ENCODE data around the gene CISD1. TPM values are rescaled to one million over a fixed set of nuclear protein-coding genes. Genes with fewer than 3 reads are reported as not detected.
A peak's percentile ranks its signal among the peaks of the same experiment; 100 is the strongest.

Gene CISD1
- total RNA-seq, 4 donors from 2014 or later, result 3.7 to 14.2 (median 6.7) TPM

GRCh38 chr10:58264780-58265179, 4.2 kb upstream of the CISD1 start:
- Histone ChIP-seq H3K27ac (no peak overlapping the region), H3K4me1 (peaks cover 0 to 32% (median 7%) of the 10 kb centered on the region in 4 donors), H3K36me3 (no peaks in the 10 kb centered on the region), H3K27me3 (no peaks in the 10 kb centered on the region), H3K9me3 (no peaks in the 10 kb centered on the region), H3K4me3 (no peak overlapping the region)
- 57 to 60% methylated on average over 5 of the region's 5 CpGs for WGBS, 2 donors
- no peak for TF ChIP-seq POLR2A (IDR thresholded peaks at IDR 0.05)
- TF ChIP-seq CTCF (IDR thresholded peaks at IDR 0.05), result no peak
- TF ChIP-seq EP300 (IDR thresholded peaks at IDR 0.05), result peak in 1 of 2 donors; percentile 12
- no peak for DNase-seq (ENCODE audit: low spot score in 2 of 2)

DNA sequence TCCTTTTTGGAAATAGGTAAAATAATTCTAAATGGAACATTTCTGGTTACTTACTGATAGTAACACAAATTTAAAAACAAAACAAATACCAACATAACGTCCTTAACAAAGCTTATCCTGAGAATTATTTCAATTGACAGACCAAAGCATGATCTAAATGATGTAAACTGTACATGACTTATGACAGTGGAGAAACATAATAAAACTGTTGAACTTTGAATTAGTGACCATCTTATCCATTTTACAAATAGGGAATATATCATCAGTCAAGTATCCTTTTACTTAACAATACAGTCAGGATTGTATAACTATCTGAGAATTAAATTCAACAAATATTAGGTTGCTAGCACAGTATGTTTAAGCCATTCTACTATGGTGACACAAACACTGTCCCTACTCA, 3.7 kb upstream of the CISD1 start:
- TF ChIP-seq CTCF (IDR thresholded peaks at IDR 0.05) (no peak), POLR2A (IDR thresholded peaks at IDR 0.05) (no peak), EP300 (IDR thresholded peaks at IDR 0.05) (no peak)
- H3K27me3 ChIP-seq, result no peaks in the 10 kb centered on the region
- DNase-seq (ENCODE audit: low spot score in 2 of 2), result no peak
- H3K27ac ChIP-seq, result peak overlapping the region in 2 of 4 donors; percentile 97 to 98
- H3K36me3 ChIP-seq, result no peaks in the 10 kb centered on the region
- peaks cover 0 to 37% (median 9%) of the 10 kb centered on the region in 4 donors for H3K4me1 ChIP-seq
- 33 to 37% methylated on average over 1 of the region's 1 CpG for WGBS, 2 donors
- H3K4me3 ChIP-seq, result no peak overlapping the region
- H3K9me3 ChIP-seq, result no peaks in the 10 kb centered on the region

GRCh38 chr10:58266003-58266825, 2.7 kb upstream of the CISD1 start:
- WGBS, 2 donors, result 7 to 11% methylated on average over 14 of the region's 14 CpGs
- Histone ChIP-seq H3K4me3 (peak overlapping the region; percentile 67 to 81 (median 75)), H3K4me1 (peaks cover 0 to 43% (median 11%) of the 10 kb centered on the region in 4 donors)

GRCh38 chr10:58266826-58267712, 1.9 kb upstream of the CISD1 start:
- H3K27me3 ChIP-seq, result no peaks in the 10 kb centered on the region
- DNase-seq (ENCODE audit: low spot score in 2 of 2), result peak; percentile 24 to 63
- no peaks in the 10 kb centered on the region for H3K9me3 ChIP-seq
- WGBS, 2 donors, result 0 to 1% methylated on average over 38 to 45 of the region's 53 CpGs
- H3K4me3 ChIP-seq, result peak overlapping the region; percentile 67 to 81 (median 75)
- H3K27ac ChIP-seq, result peak overlapping the region; percentile 87 to 98 (median 97)
- peaks cover 0 to 43% (median 11%) of the 10 kb centered on the region in 4 donors for H3K4me1 ChIP-seq
- no peaks in the 10 kb centered on the region for H3K36me3 ChIP-seq
- TF ChIP-seq EP300 (IDR thresholded peaks at IDR 0.05) (peak; percentile 11 to 68), CTCF (IDR thresholded peaks at IDR 0.05) (no peak)

More at GRCh38 chr10:58266003-58266825, 2.7 kb upstream of the CISD1 start:
- Histone ChIP-seq H3K36me3 (no peaks in the 10 kb centered on the region), H3K9me3 (no peaks in the 10 kb centered on the region), H3K27ac (peak overlapping the region; percentile 87 to 98 (median 97)), H3K27me3 (no peaks in the 10 kb centered on the region)
- no peak for DNase-seq (ENCODE audit: low spot score in 2 of 2)
- TF ChIP-seq POLR2A (IDR thresholded peaks at IDR 0.05), result no peak
- peak in 1 of 2 donors; percentile 3 for TF ChIP-seq EP300 (IDR thresholded peaks at IDR 0.05)
- no peak for TF ChIP-seq CTCF (IDR thresholded peaks at IDR 0.05)
